Glomerular endothelial cell (primary cell): ENCODE results near the gene OS9. TPM values are rescaled to one million over a fixed set of nuclear protein-coding genes. Genes with fewer than 3 reads are reported as not detected.
"Not testable (repeated sequence)": the region's sequence is repeated elsewhere in the genome, so short reads cannot be mapped to it uniquely, and the experiment has no call there.

Source experiments
- DNase-seq: peaks from one replicate; pipeline ENCODE4 v3.0.0-alpha.2; 2011; ENCODE audit warnings: low read depth, low spot score; ENCODE audit errors: extremely low read depth
- total RNA-seq: library from RNA; depleted of rRNA; stranded (reverse); fragments of >200 nt; gene quantifications from 2 replicates; pipeline ENCODE4 v1.2.3, GENCODE V29; 2015

Gene OS9, protein sequence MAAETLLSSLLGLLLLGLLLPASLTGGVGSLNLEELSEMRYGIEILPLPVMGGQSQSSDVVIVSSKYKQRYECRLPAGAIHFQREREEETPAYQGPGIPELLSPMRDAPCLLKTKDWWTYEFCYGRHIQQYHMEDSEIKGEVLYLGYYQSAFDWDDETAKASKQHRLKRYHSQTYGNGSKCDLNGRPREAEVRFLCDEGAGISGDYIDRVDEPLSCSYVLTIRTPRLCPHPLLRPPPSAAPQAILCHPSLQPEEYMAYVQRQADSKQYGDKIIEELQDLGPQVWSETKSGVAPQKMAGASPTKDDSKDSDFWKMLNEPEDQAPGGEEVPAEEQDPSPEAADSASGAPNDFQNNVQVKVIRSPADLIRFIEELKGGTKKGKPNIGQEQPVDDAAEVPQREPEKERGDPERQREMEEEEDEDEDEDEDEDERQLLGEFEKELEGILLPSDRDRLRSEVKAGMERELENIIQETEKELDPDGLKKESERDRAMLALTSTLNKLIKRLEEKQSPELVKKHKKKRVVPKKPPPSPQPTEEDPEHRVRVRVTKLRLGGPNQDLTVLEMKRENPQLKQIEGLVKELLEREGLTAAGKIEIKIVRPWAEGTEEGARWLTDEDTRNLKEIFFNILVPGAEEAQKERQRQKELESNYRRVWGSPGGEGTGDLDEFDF
- 241 and 260 TPM in 2 replicates for total RNA-seq

DNA sequence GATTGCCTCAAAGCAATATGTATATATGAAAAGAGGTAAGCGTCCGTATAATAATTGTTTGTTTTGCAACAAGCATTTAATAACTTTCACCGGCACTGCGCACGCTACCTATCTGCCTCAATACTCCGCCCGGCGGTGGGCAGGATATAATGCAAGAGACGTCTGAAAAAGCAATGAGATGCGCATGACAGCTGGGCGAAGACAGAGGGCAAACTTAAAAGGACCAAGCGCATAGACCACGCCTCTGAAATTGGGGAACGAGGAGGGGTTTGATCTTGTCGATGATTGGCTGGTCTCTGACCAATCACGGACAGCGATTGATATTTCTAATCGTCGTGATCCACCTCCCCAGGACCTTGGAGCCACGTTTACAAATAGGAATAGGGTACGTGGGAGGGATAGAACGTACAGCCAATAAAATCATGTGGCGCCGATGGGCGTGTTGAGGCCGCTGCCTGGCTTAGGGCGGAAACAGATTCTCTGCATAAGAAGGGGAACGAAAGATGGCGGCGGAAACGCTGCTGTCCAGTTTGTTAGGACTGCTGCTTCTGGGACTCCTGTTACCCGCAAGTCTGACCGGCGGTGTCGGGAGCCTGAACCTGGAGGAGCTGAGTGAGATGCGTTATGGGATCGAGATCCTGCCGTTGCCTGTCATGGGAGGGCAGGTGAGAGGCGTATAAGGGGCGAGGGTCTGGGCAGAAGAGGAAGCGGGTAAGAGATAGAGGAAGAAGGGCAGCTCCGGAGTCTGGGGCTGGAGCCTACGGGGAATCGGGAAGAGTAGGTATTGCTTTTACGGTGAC lies at the start of gene OS9:
OS9 (plus strand) TSS at position 474 of the 800 bp plus-strand sequence; CDS start at position 504, 30 bp downstream.
- peak; percentile 99 for DNase-seq

DNA sequence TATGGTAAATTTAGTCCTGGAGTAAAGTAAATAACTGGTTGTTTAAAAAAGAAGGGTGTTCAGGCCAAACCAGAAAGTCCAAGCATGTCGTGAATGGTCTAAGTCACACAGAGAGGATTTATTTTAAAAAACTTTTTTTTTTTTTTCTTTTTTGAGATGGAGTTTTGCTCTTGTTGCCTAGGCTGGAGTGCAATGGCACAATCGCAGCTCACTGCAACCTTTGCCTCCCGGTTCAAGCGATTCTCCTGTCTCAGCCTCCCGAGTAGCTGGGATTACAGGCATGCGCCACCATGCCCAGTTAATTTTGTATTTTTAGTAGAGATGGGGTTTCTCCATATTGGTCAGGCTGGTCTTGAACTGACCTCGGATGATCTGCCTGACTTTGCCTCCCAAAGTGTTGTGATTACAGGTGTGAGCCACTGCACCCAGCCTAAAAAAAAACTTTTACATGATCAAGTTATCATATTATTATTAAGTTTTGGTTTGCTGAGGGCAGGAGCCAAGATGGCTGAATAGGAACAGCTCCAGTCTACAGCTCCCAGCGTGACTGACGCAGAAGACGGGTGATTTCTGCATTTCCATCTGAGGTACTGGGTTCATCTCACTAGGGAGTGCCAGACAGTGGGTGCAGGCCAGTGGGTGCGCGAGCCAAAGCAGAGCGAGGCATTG lies 47.8 kb upstream of the OS9 start:
- DNase-seq, result not testable (repeated sequence)

DNA sequence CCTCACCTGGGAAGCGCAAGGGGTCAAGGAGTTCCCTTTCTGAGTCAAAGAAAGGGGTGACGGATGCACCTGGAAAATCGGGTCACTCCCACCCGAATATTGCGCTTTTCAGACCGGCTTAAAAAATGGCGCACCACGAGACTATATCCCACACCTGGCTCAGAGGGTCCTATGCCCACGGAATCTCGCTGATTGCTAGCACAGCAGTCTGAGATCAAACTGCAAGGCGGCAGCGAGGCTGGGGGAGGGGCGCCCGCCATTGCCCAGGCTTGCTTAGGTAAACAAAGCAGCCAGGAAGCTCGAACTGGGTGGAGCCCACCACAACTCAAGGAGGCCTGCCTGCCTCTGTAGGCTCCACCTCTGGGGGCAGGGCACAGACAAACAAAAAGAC lies 47.3 kb upstream of the OS9 start:
- DNase-seq, result not testable (repeated sequence)

DNA sequence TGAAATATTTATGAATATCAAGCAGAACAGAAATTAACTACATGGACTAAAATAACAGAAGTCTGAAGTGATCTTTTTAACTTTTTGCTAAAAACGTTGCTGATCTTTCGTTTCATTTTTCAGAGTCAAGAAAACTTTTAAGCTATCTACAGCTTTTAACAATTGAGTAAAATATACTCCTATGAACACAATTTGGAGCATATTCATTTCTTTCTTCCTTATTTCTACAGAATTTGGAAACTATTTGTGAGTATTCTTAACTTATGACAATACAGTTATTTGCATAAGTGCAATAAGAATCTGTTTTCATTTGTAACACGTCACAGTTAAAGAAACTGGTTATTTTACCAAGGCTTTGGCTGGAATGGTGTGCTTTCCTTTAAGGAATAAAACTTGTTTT lies 39.9 kb upstream of the OS9 start:
- no peak for DNase-seq

DNA sequence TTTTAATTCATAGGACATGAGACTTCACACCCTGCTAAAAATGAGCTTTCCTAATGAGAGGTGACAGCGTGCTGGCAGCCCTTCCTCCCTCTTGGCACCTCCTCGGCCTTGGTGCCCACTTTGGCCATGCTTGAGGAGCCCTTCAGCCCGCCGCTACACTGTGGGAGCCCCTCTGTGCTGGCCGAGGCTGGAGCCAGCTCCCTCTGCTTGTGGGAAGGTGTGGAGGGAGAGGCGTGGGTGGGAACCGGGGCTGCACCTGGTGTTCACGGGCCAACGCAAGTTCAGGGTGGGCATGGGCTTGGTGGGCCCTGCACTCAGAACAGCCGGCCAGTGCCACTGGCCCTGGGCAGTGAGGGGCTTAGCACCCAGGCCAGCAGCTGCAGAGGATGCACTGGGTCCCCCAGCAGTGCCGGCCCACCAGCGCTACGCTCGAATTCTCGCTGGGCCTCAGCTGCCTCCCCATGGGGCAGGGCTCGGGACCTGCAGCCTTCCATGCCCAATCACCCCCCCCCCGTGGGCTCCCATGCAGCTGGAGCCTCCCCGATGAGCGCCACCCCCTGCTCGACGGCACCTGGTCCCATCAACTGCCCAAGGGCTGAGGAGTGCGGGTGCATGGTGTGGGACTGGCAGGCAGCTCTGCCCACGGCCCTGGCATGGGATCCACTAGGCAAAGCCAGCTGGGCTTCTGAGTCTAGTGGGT lies 38.2 kb upstream of the OS9 start:
- no peak for DNase-seq

DNA sequence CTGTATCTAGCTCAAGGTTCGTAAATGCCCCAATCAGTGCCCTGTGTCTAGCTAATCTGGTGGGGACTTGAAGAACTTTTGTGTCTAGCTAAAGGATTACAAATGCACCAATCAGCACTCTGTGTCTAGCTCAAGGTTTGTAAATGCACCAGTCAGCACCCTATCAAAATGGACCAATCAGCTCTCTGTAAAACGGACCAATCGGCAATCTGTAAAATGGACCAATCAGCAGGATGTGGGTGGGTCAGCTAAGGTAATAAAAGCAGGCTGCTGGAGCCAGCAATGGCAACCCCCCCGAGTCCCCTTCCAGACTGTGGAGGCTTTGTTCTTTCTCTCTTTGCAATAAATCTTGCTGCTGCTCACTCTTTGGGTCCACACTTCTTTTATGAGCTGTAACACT lies 37.5 kb upstream of the OS9 start:
- not testable (repeated sequence) for DNase-seq

DNA sequence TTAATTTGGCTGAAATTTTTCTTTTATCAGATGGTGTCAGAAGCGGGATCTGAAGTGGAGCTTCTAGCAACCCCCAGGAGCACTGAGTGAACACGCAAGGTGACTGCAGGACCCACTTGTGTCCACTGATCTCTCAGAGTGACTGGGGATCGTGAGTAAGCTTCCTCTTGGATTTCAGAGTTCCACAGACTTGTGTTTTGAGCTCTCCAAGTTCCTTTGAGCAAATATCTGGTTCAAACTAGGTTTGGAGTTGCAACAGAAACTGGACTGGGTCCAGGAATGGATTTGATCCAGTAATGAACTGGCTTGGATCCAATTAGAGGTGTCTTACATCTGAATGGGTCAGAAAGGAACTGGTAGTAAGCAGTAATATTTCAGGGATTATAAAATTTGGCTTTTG lies 36.2 kb upstream of the OS9 start:
- DNase-seq, result no peak

DNA sequence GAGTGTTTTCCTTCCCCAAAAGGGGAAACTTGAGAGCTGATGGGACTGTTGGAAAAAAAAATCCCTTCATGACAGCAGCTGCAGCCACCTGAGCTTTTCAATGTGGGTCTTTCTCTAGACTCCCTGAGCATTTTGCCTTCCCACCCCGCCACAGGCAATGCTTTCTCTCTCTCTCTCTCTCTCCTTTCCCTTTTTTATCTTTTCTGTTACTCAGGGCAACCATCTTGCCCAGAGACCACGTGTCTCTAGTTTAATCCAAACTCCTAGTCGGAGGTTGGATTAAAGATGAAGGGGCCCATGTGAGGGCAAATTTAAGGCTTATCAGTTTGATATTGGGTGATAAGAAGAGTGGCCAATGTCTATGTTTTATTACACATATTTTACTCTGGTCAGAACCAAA lies 35.0 kb upstream of the OS9 start:
- DNase-seq, result no peak

DNA sequence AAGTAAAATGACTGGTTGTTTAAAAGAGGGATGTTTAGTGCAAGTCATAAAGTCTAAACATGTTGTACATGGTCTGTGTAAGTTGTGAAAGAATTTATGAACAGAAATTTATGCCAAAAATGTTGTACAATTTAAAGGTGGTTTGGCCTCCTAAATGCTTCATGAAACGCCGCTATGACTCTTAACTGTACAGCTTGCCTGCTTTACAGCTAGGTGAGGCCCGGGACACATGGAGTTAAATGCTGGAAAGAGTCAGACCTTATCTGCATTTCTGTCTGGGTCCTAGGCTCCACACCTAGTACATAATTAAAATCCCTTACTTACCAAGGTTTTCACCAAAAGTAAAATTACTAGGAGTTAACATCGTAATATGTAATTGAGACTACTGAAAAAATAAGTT lies 32.6 kb upstream of the OS9 start:
- no peak for DNase-seq

DNA sequence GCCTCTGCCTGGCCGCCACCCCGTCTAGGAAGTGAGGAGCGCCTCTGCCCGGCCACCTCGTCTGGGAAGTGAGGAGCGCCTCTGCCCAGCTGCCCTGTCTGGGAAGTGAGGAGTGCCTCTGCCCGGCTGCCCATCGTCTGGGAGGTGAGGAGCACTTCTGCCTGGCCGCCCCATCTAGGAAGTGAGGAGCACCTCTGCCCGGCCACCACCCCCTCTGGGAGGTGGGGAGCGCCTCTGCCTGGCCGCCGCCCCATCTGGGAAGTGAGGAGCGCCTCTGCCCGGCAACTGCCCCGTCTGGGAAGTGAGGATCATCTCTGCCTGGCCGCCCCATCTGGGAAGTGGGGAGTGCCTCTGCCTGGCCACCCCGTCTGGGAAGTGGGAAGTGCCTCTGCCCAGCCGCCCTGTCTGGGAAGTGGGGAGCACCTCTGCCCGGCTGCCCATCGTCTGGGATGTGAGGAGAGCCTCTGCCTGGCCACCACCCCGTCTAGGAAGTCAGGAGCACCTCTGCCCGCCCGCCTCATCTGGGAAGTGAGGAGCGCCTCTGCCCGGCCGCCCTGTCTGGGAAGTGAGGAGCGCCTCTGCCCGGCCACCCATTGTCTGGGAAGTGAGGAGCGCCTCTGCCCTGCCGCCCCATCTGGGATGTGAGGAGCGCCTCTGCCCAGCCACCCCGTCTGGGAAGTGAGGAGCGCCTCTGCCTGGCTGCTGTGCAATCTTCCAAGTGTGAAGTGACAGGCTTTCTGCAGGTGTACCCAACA lies 28.7 kb upstream of the OS9 start:
- not testable (repeated sequence) for DNase-seq

DNA sequence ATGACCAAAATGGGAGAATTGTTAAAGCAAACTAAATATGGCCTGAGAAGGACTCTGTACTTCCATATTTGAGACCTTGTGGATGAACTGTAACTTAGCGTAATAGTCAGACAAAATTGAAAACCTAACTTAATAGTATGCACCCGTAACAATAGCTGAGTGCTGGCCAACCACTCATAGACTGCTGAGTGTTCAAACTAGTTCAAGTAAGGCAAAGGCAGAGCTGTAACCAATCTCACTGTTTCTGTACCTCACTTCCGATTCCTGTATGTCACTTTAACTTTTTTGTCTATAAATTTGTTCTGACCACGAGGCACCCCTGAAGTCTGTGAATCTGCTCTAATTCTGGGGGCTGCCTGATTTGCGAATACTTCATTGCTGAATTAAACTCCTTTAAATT lies 27.0 kb upstream of the OS9 start:
- no peak for DNase-seq

DNA sequence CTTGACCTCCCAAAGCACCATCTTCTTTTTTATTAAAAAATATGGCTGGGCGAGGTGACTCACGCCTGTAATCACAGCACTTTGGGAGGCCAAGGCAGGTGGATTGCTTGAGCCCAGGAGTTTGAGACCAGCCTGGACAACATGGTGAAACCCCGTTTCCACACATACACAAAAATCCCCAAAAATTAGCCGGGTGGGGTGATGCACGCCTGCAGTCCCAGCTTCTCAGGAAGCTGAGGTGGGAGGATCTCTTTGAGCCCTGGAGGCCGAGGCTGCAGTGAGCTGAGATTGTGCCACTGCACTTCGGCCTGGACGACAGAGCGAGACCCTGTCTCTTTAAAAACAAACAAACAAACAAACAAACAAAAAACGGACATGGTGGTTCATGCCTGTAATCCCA lies 24.2 kb upstream of the OS9 start:
- not testable (repeated sequence) for DNase-seq

DNA sequence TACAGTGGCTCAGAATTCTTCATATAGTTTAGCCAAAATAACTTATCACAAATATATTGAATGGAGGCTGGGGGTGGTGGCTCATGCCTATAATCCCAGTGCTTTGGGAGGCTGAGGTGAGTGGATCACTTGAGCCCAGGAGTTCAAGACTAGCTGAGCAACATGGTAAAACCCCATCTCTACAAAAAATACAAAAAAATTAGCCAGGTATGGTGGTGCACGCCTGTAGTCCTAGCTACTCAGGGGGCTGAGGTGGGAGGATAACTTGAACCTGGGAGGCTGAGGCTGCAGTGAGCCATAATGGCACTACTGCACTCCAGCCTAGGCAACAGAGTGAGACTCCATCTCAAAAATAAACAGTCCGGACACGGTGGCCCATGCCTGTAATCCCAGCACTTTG lies 22.1 kb upstream of the OS9 start:
- DNase-seq, result not testable (repeated sequence)

DNA sequence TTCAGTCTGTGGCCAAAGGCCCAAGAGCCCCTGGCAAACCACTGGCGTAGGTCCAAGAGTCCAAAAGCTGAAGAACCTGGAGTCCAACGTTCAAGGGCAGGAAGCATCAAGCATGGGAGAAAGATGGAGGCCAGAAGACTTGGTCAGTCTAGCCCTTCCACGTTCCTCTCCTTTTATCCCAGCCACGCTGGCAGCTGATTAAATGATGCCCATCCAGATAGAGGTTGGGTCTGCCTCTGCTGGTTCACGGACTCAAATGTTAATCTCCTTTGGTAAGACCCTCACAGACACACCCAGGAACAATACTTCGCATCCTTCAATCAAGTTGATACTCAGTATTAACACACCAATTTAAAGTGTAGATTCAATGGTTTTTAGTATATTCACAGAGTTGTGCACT lies 21.1 kb upstream of the OS9 start:
- no peak for DNase-seq

DNA sequence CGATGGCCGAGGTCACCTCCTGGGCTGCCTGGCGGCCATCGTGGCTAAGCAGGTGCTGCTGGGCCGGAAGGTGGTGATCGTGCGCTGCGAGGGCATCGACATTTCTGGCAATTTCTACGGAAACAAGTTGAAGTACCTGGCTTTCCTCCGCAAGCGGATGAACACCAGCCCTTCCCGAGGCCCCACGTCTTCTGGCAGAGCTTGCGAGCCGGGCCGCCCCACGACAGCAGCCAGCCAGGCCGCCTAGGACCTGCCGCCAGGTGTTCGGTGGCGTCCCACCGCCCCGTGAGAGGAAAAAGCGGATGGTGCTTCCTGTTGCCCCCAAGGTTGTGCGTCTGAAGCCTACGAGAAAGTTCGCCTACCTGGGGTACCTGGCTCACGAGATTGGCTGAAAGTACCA lies 19.2 kb upstream of the OS9 start:
- no peak for DNase-seq

DNA sequence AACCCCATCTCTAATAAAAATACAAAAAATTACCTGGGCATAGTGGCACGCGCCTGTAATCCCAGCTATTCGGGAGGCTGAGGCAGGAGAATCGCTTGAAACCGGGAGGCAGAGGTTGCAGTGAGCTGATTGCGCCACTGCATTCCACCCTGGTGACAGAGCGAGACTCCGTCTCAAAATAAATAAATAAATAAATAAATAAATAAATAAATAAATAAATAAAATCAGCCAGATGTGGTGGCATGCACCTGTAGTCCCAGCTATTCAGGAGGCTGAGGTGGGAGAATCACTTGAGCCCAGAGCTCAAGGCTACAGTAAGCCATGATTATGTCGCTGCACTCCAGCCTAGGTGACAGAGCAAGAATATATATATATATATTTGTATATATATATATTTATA lies 16.0 kb upstream of the OS9 start:
- not testable (repeated sequence) for DNase-seq

DNA sequence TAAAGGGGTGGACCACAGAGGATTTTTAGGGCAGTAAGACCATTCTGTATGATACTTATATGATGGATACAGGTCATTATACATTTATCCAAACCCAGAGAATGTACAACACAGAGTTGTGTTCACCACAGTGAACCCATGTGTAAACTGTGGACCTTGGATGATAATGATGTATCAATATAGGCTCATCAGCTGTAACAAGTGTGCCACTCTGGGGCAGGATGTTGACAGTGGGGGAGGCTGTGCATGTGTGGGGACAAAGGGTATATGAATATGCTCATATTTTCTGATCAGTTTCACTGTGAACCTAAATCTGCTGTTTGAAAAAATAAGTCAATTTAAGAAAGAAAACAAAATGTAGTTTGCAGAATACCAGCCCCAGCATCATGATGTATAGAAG lies 14.2 kb upstream of the OS9 start:
- no peak for DNase-seq

DNA sequence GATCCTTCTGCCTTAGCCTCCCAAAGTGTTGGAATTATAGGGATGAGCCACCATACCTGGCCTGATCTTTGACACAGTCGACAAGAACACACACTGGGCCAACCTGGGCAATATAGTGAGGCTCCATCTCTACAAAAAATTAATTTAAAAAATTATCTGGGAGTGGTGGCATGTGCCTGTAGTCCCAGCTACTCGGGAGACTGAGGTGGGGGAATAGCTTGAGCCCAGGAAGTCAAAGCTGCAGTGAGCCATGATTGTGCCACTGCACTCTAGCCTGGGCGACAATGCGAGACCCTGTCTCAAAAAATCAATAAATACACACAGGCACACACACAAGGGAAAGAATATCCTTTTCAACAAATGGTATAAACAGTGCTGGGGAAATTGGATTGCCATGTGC lies 6.1 kb upstream of the OS9 start:
- no peak for DNase-seq

DNA sequence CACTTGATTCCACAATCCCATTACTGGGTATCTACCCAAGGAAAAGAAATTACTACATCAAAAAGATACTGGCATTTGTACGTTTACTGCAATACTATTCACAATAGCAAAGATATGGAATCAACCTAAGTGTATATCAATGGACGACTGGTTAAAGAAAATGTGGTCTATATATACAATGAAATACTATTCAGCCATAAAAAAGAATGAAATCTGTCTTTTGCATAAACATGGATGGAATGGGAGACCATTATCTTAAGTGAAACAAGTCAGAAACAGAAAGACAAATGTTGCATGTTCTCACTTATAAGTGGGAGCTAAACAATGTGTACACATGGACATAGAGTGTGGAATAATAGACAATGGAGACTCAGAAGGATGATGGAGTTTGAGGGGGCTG lies 5.0 kb upstream of the OS9 start:
- no peak for DNase-seq

DNA sequence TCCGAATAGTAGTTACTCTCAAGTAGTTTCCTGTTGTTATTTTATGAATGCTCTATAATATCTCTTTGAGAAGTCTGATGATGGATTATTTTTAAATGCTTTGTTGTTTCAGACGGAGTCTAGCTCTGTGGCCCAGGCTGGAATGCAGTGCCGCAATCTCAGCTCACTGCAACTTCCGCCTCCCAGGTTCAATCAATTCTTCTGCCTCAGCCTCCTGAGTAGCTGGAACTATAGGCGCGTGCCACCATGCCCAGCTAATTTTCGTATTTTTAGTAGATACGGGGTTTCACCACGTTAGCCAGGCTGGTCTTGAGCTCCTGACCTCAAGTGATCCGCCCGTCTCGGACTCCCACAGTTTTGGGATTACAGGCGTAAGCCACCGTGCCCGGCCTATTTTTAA lies 1.4 kb upstream of the OS9 start:
- no peak for DNase-seq
